SU-DHL-6 (cell line): Measurements from ENCODE around the gene NUTM2A.
"Not testable (repeated sequence)": the region's sequence is repeated elsewhere in the genome, so short reads cannot be mapped to it uniquely, and the experiment has no call there.

ENCODE experiments used
- H2AFZ ChIP-seq: fragments of 200-600 bp; sonication (generic); 2 replicates; pipeline ENCODE4 v1.6.1; 2014; ENCODE audit warnings: low read depth, mild to moderate bottlenecking, moderate library complexity, mixed read lengths, antibody characterized with exemption, low read length; ENCODE audit not compliant: severe bottlenecking
- H3F3A ChIP-seq: fragments of 200-600 bp; shearing (Covaris generic); 2 replicates; pipeline ENCODE4 v1.6.0; 2016; ENCODE audit warnings: antibody characterized with exemption, mild to moderate bottlenecking; ENCODE audit not compliant: insufficient read depth
- H3K27ac ChIP-seq: fragments of 200-600 bp; sonication (generic); 2 replicates; pipeline ENCODE4 v1.5.1; 2016; ENCODE audit warnings: low read depth, mild to moderate bottlenecking, low read length, moderate library complexity, mixed read lengths
- H3K27me3 ChIP-seq: fragments of 200-600 bp; sonication (generic), shearing (Covaris generic); 2 replicates; pipeline ENCODE4 v1.6.0; 2014; ENCODE audit warnings: mild to moderate bottlenecking, low read length
- H3K36me3 ChIP-seq: fragments of 200-600 bp; sonication (generic); 2 replicates; pipeline ENCODE4 v1.6.1; 2014; ENCODE audit warnings: mild to moderate bottlenecking, low read length, mixed read lengths
- H3K4me2 ChIP-seq: fragments of 300-600, 200-600 bp; shearing (Covaris generic), sonication (generic); 2 replicates; pipeline ENCODE4 v1.6.0; 2014; ENCODE audit warnings: low read length, low read depth, mild to moderate bottlenecking; ENCODE audit not compliant: poor library complexity, severe bottlenecking
- H3K4me3 ChIP-seq: fragments of 200-600 bp; sonication (generic); 2 replicates; pipeline ENCODE4 v1.5.1; 2014; ENCODE audit warnings: antibody characterized with exemption, low read length, mild to moderate bottlenecking, mixed read lengths; ENCODE audit not compliant: insufficient read depth, poor library complexity, severe bottlenecking
- H3K79me2 ChIP-seq: fragments of 200-600 bp; sonication (generic); 2 replicates; pipeline ENCODE4 v1.6.1; 2014; ENCODE audit warnings: mild to moderate bottlenecking, low read length, moderate library complexity; ENCODE audit not compliant: insufficient read depth
- H3K9ac ChIP-seq: fragments of 200-600 bp; sonication (generic); 2 replicates; pipeline ENCODE4 v1.7.0; 2014; ENCODE audit warnings: mild to moderate bottlenecking, low read length
- H3K9me2 ChIP-seq: fragments of 200-600 bp; sonication (generic); replicated peaks from 2 replicates; pipeline ENCODE4 v1.6.1; 2014; ENCODE audit warnings: low read length; ENCODE audit not compliant: insufficient read depth
- H3K9me3 ChIP-seq: fragments of 200-600 bp; sonication (generic); 2 replicates; pipeline ENCODE4 v1.6.1; 2014; ENCODE audit warnings: low read length, mixed read lengths; ENCODE audit not compliant: insufficient read depth
- H4K20me1 ChIP-seq: fragments of 200-600 bp; sonication (generic); 2 replicates; pipeline ENCODE4 v1.6.1; 2014; ENCODE audit warnings: low read depth, mild to moderate bottlenecking, antibody characterized with exemption, low read length, moderate library complexity, mixed read lengths

NUTM2A gene

DNA sequence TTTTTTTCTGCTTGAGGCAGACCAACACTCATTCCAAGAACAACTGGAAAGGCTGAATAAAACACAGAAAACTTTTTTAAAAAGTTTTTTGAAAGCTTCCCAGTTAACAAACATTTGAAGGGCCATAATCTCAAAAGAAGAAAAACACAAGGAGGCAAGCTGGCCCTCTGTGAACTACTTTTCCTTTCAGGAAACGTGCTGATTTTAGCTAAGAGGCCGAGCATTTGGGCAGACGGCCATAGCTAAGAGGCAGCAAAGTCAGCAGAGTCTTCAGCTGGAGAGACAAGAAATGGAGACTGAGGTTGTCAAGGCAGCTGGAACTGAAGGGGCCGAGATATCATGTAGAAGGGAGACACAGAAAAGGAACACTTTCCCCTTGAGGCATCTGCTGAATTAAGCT is 18.3 kb upstream of the NUTM2A start:
- not testable (repeated sequence) for H3K36me3 ChIP-seq, H3K4me2 ChIP-seq, H3K4me3 ChIP-seq, H4K20me1 ChIP-seq, H3K9me3 ChIP-seq, H3K27me3 ChIP-seq, H3K9ac ChIP-seq, H3K9me2 ChIP-seq, H3K27ac ChIP-seq, H3K79me2 ChIP-seq, H3F3A ChIP-seq, H2AFZ ChIP-seq

GRCh38 chr10:87210309-87210708 is 14.9 kb upstream of the NUTM2A start:
- not testable (repeated sequence) for H4K20me1 ChIP-seq, H3K4me2 ChIP-seq, H3K27me3 ChIP-seq, H3K36me3 ChIP-seq, H3F3A ChIP-seq, H3K4me3 ChIP-seq, H2AFZ ChIP-seq, H3K9me2 ChIP-seq, H3K27ac ChIP-seq, H3K79me2 ChIP-seq, H3K9me3 ChIP-seq, H3K9ac ChIP-seq

- not testable (repeated sequence) for H3K4me2 ChIP-seq, H3K9me3 ChIP-seq, H4K20me1 ChIP-seq, H3K9me2 ChIP-seq, H3K36me3 ChIP-seq, H3K27me3 ChIP-seq, H3K79me2 ChIP-seq, H3K4me3 ChIP-seq, H2AFZ ChIP-seq, H3K9ac ChIP-seq, H3F3A ChIP-seq, H3K27ac ChIP-seq
Observed at GRCh38 chr10:87211848-87212247, 13.4 kb upstream of the NUTM2A start.

GRCh38 chr10:87213150-87213765 is 12.0 kb upstream of the NUTM2A start:
- H4K20me1 ChIP-seq, H2AFZ ChIP-seq, H3K27ac ChIP-seq, H3K36me3 ChIP-seq, H3K9me3 ChIP-seq, H3K79me2 ChIP-seq, H3F3A ChIP-seq, H3K4me2 ChIP-seq, H3K9me2 ChIP-seq, H3K4me3 ChIP-seq, H3K9ac ChIP-seq, H3K27me3 ChIP-seq: not testable (repeated sequence)

DNA sequence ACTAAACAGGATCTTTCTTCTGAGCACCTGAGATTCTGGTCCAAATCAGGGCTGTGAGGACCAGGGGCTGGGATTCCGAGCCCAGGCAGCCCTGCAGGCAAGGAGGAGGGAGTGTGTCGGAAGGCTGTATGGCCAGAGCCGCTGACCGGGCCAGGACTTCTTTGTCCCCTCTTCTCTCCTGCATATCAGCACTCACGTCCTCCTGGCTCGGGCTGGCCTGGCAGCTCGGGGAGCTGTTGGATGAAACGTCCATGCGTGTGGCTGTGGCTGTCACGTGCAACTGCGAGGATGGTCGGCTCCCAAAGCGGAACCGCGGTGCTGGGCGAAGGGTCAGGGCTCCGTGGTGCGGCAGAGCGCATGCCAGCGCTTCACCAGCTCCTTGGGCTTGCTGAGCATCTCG is 11.4 kb upstream of the NUTM2A start:
- H2AFZ ChIP-seq, H3K27me3 ChIP-seq, H3K4me3 ChIP-seq, H3K79me2 ChIP-seq, H3K36me3 ChIP-seq, H3K9me3 ChIP-seq, H4K20me1 ChIP-seq, H3F3A ChIP-seq, H3K9ac ChIP-seq, H3K9me2 ChIP-seq, H3K27ac ChIP-seq, H3K4me2 ChIP-seq: not testable (repeated sequence)

- not testable (repeated sequence) for H3K9me3 ChIP-seq, H3K27ac ChIP-seq, H4K20me1 ChIP-seq, H3K27me3 ChIP-seq, H2AFZ ChIP-seq, H3K36me3 ChIP-seq, H3K9me2 ChIP-seq, H3K4me3 ChIP-seq, H3F3A ChIP-seq, H3K9ac ChIP-seq, H3K4me2 ChIP-seq, H3K79me2 ChIP-seq
Observed at GRCh38 chr10:87216120-87216519, 9.1 kb upstream of the NUTM2A start.

DNA sequence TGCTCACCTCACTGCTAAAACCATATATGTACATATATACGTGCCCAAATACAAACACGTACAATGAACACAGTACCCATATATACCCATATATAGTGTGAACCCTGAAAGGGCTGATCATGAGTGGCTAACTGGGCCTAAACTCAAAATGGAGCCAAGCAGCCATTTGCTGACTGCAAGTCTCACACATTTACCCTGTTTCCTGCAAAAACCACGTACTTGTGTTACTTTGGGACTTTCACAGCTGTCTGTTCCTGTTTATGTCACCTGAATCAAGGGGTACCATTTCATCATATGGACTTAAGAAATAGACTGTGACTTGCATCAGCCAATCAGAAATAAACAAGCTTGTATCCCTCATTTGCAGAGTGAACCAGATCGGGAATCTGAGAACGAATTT is 5.9 kb upstream of the NUTM2A start:
- not testable (repeated sequence) for H3K4me2 ChIP-seq, H3K9me3 ChIP-seq, H3K9me2 ChIP-seq, H2AFZ ChIP-seq, H3K4me3 ChIP-seq, H3K27ac ChIP-seq, H3K9ac ChIP-seq, H3K36me3 ChIP-seq, H4K20me1 ChIP-seq, H3K79me2 ChIP-seq, H3K27me3 ChIP-seq, H3F3A ChIP-seq

DNA sequence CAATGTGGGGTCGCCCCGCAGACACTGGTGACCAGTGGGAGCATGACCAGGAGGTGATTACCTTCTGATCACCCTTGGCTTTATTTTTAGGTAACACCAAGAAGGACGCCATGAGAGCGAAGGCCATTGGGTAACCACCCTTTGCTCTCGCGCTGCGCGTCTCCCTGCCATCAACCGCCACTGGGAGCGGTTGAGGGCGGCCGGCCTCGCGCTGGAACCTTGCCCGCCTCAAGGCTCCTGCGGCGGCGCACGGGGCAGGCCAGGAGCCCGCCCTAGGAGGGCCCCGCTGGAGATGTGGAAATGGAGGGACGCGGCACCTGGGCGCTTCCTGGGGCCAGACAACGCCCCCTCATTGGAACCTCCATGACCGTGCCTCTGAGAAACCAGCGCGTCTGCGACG is 2.5 kb upstream of the NUTM2A start:
- H4K20me1 ChIP-seq, H3F3A ChIP-seq, H3K27me3 ChIP-seq, H3K9me2 ChIP-seq, H3K79me2 ChIP-seq, H3K9me3 ChIP-seq, H2AFZ ChIP-seq, H3K36me3 ChIP-seq, H3K9ac ChIP-seq, H3K27ac ChIP-seq, H3K4me2 ChIP-seq, H3K4me3 ChIP-seq: not testable (repeated sequence)
